Left lung (tissue), 10 donors: ENCODE data around the gene NFAT5. TPM values are rescaled to one million over a fixed set of nuclear protein-coding genes. Genes with fewer than 3 reads are reported as not detected.

ENCODE experiments used
- ATAC-seq: fragments of 200-7000 bp; cut with Tn5 transposase; one replicate; pipeline ENCODE4 v1.9.1; 2020; ENCODE audit warnings: moderate library complexity
- DNase-seq, 4 donors: peaks; one replicate each; pipeline ENCODE4 v3.0.0-alpha.2; 2013 to 2020
- H3K27ac ChIP-seq, 2 donors: fragments of 200-600 bp; sonication (generic) in 1 of 2; one replicate each; pipeline versions ENCODE4 v1.5.0 to v1.8.0; 2020 to 2021
- H3K27me3 ChIP-seq, 2 donors: fragments of 200-600 bp; sonication (generic) in 1 of 2; one replicate each; pipeline versions ENCODE4 v1.5.0 to v1.8.0; 2020 to 2021
- H3K36me3 ChIP-seq, 2 donors: fragments of 200-600 bp; sonication (generic) in 1 of 2; one replicate each; pipeline versions ENCODE4 v1.5.0 to v1.8.0; 2020 to 2021
- H3K4me1 ChIP-seq, 2 donors: fragments of 200-600 bp; one replicate each; pipeline ENCODE4 v1.8.0; 2021
- H3K4me3 ChIP-seq, 2 donors: fragments of 200-600 bp; sonication (generic) in 1 of 2; one replicate each; pipeline versions ENCODE4 v1.5.0 to v1.8.0; 2020 to 2021; ENCODE audit warnings: mild to moderate bottlenecking in 1 of 2
- H3K9me3 ChIP-seq, 2 donors: fragments of 200-600 bp; sonication (generic) in 1 of 2; one replicate each; pipeline versions ENCODE4 v1.5.0 to v1.8.0; 2020 to 2021
- CTCF ChIP-seq, 2 donors: fragments of 200-600 bp; sonication (generic) in 1 of 2; IDR thresholded peaks; one replicate each; pipeline versions ENCODE4 v1.5.0 to v1.8.0; 2021; ENCODE audit warnings: antibody characterized with exemption in 2 of 2
- intact Hi-C, 2 donors: fragments of 100-400 bp; cut with DNase I; formaldehyde crosslinking; loops; one replicate each; pipeline versions ENCODE4 v1.11.2 to v1.14.2; 2022
- polyA plus RNA-seq, 6 donors: library from polyadenylated mRNA; unstranded; fragments of 120-200 nt; gene quantifications; one replicate each; pipeline ENCODE4 v1.2.1, GENCODE V29; 2013; ENCODE audit not compliant: insufficient read length in 6 of 6
- total RNA-seq, 2 donors: library from RNA; stranded (reverse); fragmentation: NEBNext Ultra II Directional; extraction: Animal tissue kit (Norgen Biotek cat#: 25700); gene quantifications; one replicate each; pipeline ENCODE4 v1.2.1, GENCODE V29; 2021
- donor health status: DM: no; HTN: yes; CAD: no.
- donor health status: DM: no; HTN: no; CAD: no.

Gene NFAT5
- total and polyA plus RNA-seq, 8 donors, result 44.8 to 66.0 (median 57.9) TPM

DNA sequence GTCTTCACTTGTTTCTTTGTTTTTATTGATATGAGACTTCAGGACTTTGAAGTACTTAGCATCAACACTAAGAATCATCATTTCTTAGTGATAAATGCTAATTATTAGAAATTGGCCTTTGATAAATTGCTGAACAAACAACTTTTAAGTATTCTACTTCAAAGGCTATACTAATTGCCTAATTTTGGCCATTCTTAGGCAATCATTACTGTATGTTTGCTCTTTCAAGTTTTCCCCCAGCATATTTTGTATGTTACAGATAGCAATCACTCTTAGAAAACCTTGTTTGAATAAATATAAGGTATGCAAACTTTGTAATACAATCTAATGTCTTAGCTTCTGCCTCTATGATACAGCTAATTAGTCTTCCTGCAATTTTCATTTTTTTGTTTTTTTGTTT lies 114.6 kb downstream of the NFAT5 start:
- H3K27me3 ChIP-seq, result no peaks in the 10 kb centered on the region
- DNase-seq (no peak), ATAC-seq (no peak)
- peaks cover 0 to 98% of the 10 kb centered on the region in 2 donors for H3K36me3 ChIP-seq
- no peaks in the 10 kb centered on the region for H3K4me1 ChIP-seq
- no peak overlapping the region for H3K27ac ChIP-seq
- no peak overlapping the region for H3K4me3 ChIP-seq
- no peaks in the 10 kb centered on the region for H3K9me3 ChIP-seq
- intact Hi-C loops, result no loop called here
- TF ChIP-seq CTCF (IDR thresholded peaks at IDR 0.05), result no peak

DNA sequence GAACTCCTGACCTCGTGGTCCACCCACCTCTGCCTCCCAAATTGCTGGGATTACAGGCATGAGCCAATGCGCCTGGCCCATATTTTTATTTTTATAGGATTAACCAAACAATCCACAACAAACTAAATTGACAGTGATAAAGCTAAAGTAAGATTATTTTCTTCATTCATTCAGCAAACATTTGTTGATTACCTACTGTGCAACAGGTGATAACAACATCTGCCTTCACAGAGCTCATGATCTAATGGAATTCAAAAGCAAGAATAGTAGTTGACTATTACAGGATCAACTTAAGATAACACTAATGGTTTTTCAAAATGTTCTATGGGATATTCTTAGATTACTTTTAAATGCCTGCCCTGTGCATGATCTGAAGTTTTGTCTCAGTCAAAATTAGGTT lies 122.8 kb downstream of the NFAT5 start:
- Histone ChIP-seq H3K4me3 (no peak overlapping the region), H3K36me3 (peaks cover 0 to 89% of the 10 kb centered on the region in 2 donors), H3K4me1 (no peaks in the 10 kb centered on the region), H3K27me3 (no peaks in the 10 kb centered on the region), H3K9me3 (no peaks in the 10 kb centered on the region), H3K27ac (no peak overlapping the region)
- intact Hi-C loops, result no loop called here
- DNase-seq (no peak), ATAC-seq (no peak)
- TF ChIP-seq CTCF (IDR thresholded peaks at IDR 0.05), result no peak

GRCh38 chr16:69691980-69692911 lies 126.5 kb downstream of the NFAT5 start:
- DNase-seq, result no peak
- Histone ChIP-seq H3K27me3 (no peaks in the 10 kb centered on the region), H3K4me3 (no peak overlapping the region), H3K27ac (no peak overlapping the region), H3K9me3 (no peaks in the 10 kb centered on the region), H3K4me1 (no peaks in the 10 kb centered on the region), H3K36me3 (peaks cover 0 to 91% of the 10 kb centered on the region in 2 donors)
- no peak for TF ChIP-seq CTCF (IDR thresholded peaks at IDR 0.05)
- ATAC-seq, result peak; percentile 56
- intact Hi-C loops, result no loop called here

- Histone ChIP-seq H3K27ac (no peak overlapping the region), H3K36me3 (peaks cover 0 to 91% of the 10 kb centered on the region in 2 donors), H3K9me3 (no peaks in the 10 kb centered on the region), H3K4me1 (no peaks in the 10 kb centered on the region), H3K27me3 (no peaks in the 10 kb centered on the region), H3K4me3 (no peak overlapping the region)
- ATAC-seq (no peak), DNase-seq (no peak)
- TF ChIP-seq CTCF (IDR thresholded peaks at IDR 0.05), result no peak
- intact Hi-C loops, result no loop called here
Measured at GRCh38 chr16:69693916-69694315, 128.2 kb downstream of the NFAT5 start.

- H3K9me3 ChIP-seq, result no peaks in the 10 kb centered on the region
- ATAC-seq, result no peak
- DNase-seq, result no peak
- H3K36me3 ChIP-seq, result peaks cover 0 to 60% of the 10 kb centered on the region in 2 donors
- H3K4me3 ChIP-seq, result no peak overlapping the region
- H3K4me1 ChIP-seq, result no peaks in the 10 kb centered on the region
- H3K27me3 ChIP-seq, result no peaks in the 10 kb centered on the region
- H3K27ac ChIP-seq, result no peak overlapping the region
- no peak for TF ChIP-seq CTCF (IDR thresholded peaks at IDR 0.05)
- intact Hi-C loops, result no loop called here
Measured at GRCh38 chr16:69698404-69698803, 132.6 kb downstream of the NFAT5 start.
